Measurements from ENCODE around the gene FLRT2.

Gene FLRT2

DNA sequence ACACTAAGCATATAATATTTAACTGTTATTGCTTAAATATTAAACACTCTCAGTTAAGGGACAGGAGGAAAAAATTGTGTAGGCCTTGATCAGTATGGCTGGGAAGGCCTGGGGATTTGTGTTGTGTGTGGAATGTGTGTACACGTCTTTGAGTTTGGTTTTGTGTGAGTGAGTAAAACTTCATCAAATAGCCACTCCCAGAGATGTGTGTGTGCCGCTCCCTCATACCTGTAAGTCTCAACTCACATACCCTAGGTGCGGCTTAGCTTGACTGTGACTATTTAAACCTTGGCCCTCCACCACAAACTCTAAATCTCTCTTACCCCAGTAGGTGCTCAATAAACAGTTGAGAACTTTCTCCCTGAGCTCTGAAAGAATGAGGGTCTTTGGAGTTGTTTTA, 64.3 kb downstream of the FLRT2 start:
- TF ChIP-seq, protein P1, sequence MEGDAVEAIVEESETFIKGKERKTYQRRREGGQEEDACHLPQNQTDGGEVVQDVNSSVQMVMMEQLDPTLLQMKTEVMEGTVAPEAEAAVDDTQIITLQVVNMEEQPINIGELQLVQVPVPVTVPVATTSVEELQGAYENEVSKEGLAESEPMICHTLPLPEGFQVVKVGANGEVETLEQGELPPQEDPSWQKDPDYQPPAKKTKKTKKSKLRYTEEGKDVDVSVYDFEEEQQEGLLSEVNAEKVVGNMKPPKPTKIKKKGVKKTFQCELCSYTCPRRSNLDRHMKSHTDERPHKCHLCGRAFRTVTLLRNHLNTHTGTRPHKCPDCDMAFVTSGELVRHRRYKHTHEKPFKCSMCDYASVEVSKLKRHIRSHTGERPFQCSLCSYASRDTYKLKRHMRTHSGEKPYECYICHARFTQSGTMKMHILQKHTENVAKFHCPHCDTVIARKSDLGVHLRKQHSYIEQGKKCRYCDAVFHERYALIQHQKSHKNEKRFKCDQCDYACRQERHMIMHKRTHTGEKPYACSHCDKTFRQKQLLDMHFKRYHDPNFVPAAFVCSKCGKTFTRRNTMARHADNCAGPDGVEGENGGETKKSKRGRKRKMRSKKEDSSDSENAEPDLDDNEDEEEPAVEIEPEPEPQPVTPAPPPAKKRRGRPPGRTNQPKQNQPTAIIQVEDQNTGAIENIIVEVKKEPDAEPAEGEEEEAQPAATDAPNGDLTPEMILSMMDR (IDR thresholded peaks at IDR 0.05; ENCODE audit: low read depth, low read length, missing control alignments), result no peak
- Histone ChIP-seq H3K27ac (no peak overlapping the region), H3K27me3 (replicated peaks) (no peaks in the 10 kb centered on the region), H3K36me3 (replicated peaks) (no peaks in the 10 kb centered on the region), H3K4me3 (ENCODE audit: low read depth, low read length) (no peak overlapping the region)
- in situ Hi-C loops (cut with HindIII; ENCODE audit: low pct_ligation_motif_present, low sequenced_read_pairs), result no loop called here
- no peak for DNase-seq

GRCh38 chr14:85595981-85596380, 66.0 kb downstream of the FLRT2 start:
- no peaks in the 10 kb centered on the region for H3K36me3 ChIP-seq (replicated peaks)
- TF ChIP-seq, protein P1 (IDR thresholded peaks at IDR 0.05; ENCODE audit: low read depth, low read length, missing control alignments), result no peak
- H3K27me3 ChIP-seq (replicated peaks), result no peaks in the 10 kb centered on the region
- DNase-seq, result no peak
- H3K4me3 ChIP-seq (ENCODE audit: low read depth, low read length), result no peak overlapping the region
- in situ Hi-C loops (cut with HindIII; ENCODE audit: low pct_ligation_motif_present, low sequenced_read_pairs), result no loop called here
- H3K27ac ChIP-seq, result no peak overlapping the region

DNA sequence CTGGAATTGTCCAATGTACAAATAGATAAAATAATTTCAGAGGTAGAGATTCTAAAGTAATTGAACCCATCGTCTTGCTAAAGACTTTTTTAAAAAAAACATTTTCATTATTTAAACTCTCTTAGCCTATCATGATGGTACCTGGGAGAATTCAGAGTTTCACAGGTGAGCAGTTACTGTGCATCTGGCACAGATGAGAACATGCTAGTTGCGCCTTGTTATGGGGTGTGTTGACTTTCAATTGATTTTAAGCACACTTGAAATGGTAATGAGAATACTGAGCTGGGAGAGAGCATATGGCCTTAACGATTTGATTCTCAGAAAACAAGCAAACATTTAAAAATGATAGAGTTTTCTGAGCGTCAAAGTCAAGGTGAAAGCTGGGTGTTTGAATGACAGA, 66.6 kb downstream of the FLRT2 start:
- Histone ChIP-seq H3K27me3 (replicated peaks) (no peaks in the 10 kb centered on the region), H3K27ac (no peak overlapping the region), H3K36me3 (replicated peaks) (no peaks in the 10 kb centered on the region), H3K4me3 (ENCODE audit: low read depth, low read length) (no peak overlapping the region)
- in situ Hi-C loops (cut with HindIII; ENCODE audit: low pct_ligation_motif_present, low sequenced_read_pairs), result no loop called here
- no peak for DNase-seq
- TF ChIP-seq, protein P1 (IDR thresholded peaks at IDR 0.05; ENCODE audit: low read depth, low read length, missing control alignments), result no peak

DNA sequence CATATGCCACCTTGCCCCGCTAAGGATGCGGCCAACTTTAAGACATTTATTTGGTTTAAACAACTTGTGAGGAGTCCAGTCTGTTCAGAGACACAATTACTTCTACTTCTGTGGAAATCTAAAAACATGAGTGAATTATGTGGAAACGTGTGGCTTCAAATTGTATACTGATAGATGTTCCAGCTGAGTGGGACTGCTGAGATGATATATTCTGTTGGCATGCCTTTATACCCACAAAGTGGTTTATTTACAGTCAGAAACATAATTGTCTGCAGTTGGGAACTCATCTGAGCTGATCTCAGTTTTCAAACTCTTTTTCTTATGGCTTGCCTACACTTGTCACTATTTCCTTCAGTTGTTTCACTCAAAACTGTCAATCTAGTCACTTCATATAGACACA, 67.8 kb downstream of the FLRT2 start:
- Histone ChIP-seq H3K36me3 (replicated peaks) (no peaks in the 10 kb centered on the region), H3K27me3 (replicated peaks) (no peaks in the 10 kb centered on the region), H3K4me3 (ENCODE audit: low read depth, low read length) (no peak overlapping the region), H3K27ac (no peak overlapping the region)
- in situ Hi-C loops (cut with HindIII; ENCODE audit: low pct_ligation_motif_present, low sequenced_read_pairs), result no loop called here
- TF ChIP-seq, protein P1 (IDR thresholded peaks at IDR 0.05; ENCODE audit: low read depth, low read length, missing control alignments), result no peak
- no peak for DNase-seq

DNA sequence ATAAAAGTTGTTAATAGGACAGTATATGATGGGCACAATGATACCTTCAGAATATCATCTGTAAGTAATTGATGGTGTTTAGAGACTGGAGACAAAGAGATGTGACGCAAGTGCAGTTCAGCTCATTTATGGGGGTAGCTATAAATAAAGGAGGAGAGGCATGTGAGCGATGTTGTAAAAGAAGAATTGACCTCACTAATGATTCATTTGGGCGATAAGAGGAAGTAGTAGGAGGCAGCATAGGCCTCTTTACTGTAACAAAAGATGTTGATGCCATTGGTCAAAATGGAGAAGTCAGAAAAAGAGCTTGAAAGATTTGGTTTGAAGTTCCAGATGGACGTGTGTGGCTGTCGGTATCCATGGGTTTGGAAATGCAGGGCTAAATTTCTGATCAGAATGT, 70.0 kb downstream of the FLRT2 start:
- Histone ChIP-seq H3K36me3 (replicated peaks) (no peaks in the 10 kb centered on the region), H3K4me3 (ENCODE audit: low read depth, low read length) (no peak overlapping the region), H3K27me3 (replicated peaks) (no peaks in the 10 kb centered on the region), H3K27ac (no peak overlapping the region)
- DNase-seq, result no peak
- in situ Hi-C loops (cut with HindIII; ENCODE audit: low pct_ligation_motif_present, low sequenced_read_pairs), result no loop called here
- TF ChIP-seq, protein P1 (IDR thresholded peaks at IDR 0.05; ENCODE audit: low read depth, low read length, missing control alignments), result no peak

DNA sequence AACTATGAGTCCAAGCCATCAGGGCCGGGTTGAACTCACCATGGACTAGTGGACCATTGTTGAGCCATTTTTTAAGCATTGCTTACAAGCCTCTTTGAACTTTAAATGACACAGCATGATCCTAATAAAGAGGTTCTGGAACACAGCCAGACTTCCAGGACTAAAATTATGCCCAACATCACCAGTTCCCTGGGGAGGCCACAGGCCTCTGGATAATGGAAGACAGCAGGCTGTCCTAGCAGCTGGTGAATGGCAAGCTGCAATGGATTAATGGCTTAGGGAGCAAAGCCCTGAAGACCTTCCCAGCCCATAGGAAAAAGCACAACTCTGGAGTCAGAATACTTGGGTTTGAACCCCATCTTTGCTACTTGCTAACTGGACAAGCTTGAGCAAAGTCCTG, 71.3 kb downstream of the FLRT2 start:
- Histone ChIP-seq H3K36me3 (replicated peaks) (no peaks in the 10 kb centered on the region), H3K27ac (no peak overlapping the region), H3K27me3 (replicated peaks) (no peaks in the 10 kb centered on the region), H3K4me3 (ENCODE audit: low read depth, low read length) (no peak overlapping the region)
- in situ Hi-C loops (cut with HindIII; ENCODE audit: low pct_ligation_motif_present, low sequenced_read_pairs), result no loop called here
- TF ChIP-seq, protein P1 (IDR thresholded peaks at IDR 0.05; ENCODE audit: low read depth, low read length, missing control alignments), result no peak
- no peak for DNase-seq

All from brain microvascular endothelial cell (primary cell).